Measurements from ENCODE around the gene MYH6. TPM values are rescaled to one million over a fixed set of nuclear protein-coding genes. Genes with fewer than 3 reads are reported as not detected.

MYH6 gene
- total RNA-seq, 1 donor from 2014 or later: not detected

DNA sequence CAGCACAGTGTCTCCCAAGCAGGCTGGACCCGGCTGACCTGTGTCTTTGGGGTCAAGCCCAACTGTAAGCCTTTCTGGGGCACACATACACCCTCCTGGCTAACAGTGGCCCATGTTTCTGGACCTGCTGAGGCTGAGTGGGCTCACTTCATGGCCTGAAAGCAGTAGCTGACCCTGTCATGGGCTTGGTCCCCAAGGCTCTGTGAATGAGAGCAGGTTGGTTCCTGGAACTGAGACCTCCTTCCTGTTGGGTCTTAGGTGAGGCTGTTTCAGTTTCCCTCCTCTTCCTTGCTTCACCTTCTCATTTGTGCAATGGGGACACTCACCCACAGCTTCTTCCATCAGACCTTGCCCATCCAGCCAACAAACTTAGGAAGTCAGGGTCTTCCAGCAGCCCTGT lies 36.2 kb downstream of the MYH6 start:
- H3K4me3 ChIP-seq: no peak overlapping the region
- H3K27me3 ChIP-seq: no peaks in the 10 kb centered on the region
- H3K36me3 ChIP-seq: no peaks in the 10 kb centered on the region
- no peak for TF ChIP-seq POLR2A (IDR thresholded peaks at IDR 0.05)
- TF ChIP-seq, protein P1, sequence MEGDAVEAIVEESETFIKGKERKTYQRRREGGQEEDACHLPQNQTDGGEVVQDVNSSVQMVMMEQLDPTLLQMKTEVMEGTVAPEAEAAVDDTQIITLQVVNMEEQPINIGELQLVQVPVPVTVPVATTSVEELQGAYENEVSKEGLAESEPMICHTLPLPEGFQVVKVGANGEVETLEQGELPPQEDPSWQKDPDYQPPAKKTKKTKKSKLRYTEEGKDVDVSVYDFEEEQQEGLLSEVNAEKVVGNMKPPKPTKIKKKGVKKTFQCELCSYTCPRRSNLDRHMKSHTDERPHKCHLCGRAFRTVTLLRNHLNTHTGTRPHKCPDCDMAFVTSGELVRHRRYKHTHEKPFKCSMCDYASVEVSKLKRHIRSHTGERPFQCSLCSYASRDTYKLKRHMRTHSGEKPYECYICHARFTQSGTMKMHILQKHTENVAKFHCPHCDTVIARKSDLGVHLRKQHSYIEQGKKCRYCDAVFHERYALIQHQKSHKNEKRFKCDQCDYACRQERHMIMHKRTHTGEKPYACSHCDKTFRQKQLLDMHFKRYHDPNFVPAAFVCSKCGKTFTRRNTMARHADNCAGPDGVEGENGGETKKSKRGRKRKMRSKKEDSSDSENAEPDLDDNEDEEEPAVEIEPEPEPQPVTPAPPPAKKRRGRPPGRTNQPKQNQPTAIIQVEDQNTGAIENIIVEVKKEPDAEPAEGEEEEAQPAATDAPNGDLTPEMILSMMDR (IDR thresholded peaks at IDR 0.05): no peak
- no peak for TF ChIP-seq POLR2AphosphoS5 (IDR thresholded peaks at IDR 0.05; ENCODE audit: insufficient read depth in 1 of 2, low read depth in 1 of 2)
- peaks cover 10% of the 10 kb centered on the region for H3K4me1 ChIP-seq
- H3K27ac ChIP-seq: no peak overlapping the region
- no peaks in the 10 kb centered on the region for H3K9me3 ChIP-seq
- intact Hi-C loops (cut with DNase I): no loop called here
- no peak for DNase-seq (ENCODE audit: extremely low spot score in 2 of 2)

DNA sequence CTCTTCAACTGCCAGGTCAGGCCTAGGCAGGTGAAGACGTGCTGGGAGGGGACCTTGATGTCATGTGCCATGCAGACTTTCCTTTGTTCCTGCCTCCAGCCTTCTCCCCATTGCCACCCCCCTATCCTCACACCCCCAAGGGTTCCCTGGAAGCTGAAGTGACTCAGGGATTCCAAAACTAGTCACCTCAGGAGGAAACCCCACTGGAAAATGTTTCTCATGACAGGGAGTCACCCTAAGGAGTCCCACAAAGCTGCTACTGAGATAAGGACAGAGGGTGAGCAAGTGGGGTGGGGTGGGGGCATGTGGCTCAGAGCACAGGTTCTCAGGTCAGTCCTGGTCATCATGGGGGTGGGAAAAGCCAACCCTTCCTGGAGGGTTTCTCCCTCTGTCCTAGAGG lies 37.9 kb downstream of the MYH6 start:
- Histone ChIP-seq H3K27me3 (no peaks in the 10 kb centered on the region), H3K36me3 (no peaks in the 10 kb centered on the region), H3K9me3 (no peaks in the 10 kb centered on the region), H3K4me1 (peaks cover 12% of the 10 kb centered on the region), H3K4me3 (no peak overlapping the region), H3K27ac (no peak overlapping the region)
- TF ChIP-seq, protein P1 (IDR thresholded peaks at IDR 0.05): no peak
- no peak for TF ChIP-seq POLR2AphosphoS5 (IDR thresholded peaks at IDR 0.05; ENCODE audit: insufficient read depth in 1 of 2, low read depth in 1 of 2)
- TF ChIP-seq POLR2A (IDR thresholded peaks at IDR 0.05): no peak
- no peak for DNase-seq (ENCODE audit: extremely low spot score in 2 of 2)
- intact Hi-C loops (cut with DNase I): no loop called here

GRCh38 chr14:23366426-23366921 lies 41.6 kb downstream of the MYH6 start:
- peaks cover 44% of the 10 kb centered on the region for H3K4me1 ChIP-seq
- TF ChIP-seq, protein P1 (IDR thresholded peaks at IDR 0.05): no peak
- TF ChIP-seq POLR2A (IDR thresholded peaks at IDR 0.05) (peak in 1 of 2 donors; percentile 46), POLR2AphosphoS5 (IDR thresholded peaks at IDR 0.05; ENCODE audit: insufficient read depth in 1 of 2, low read depth in 1 of 2) (peak in 1 of 2 donors; percentile 66)
- peak overlapping the region; percentile 97 for H3K27ac ChIP-seq
- no peaks in the 10 kb centered on the region for H3K36me3 ChIP-seq
- H3K4me3 ChIP-seq: peak overlapping the region; percentile 51 to 69
- intact Hi-C loops (cut with DNase I): no loop called here
- DNase-seq (ENCODE audit: extremely low spot score in 2 of 2): no peak
- no peaks in the 10 kb centered on the region for H3K27me3 ChIP-seq
- no peaks in the 10 kb centered on the region for H3K9me3 ChIP-seq

GRCh38 chr14:23365732-23366425 lies 42.2 kb downstream of the MYH6 start:
- Histone ChIP-seq H3K36me3 (no peaks in the 10 kb centered on the region), H3K27me3 (no peaks in the 10 kb centered on the region), H3K4me3 (peak overlapping the region; percentile 51 to 69), H3K9me3 (no peaks in the 10 kb centered on the region), H3K4me1 (peaks cover 50% of the 10 kb centered on the region), H3K27ac (peak overlapping the region; percentile 97)
- TF ChIP-seq, protein P1 (IDR thresholded peaks at IDR 0.05): no peak
- peak in 1 of 2 donors; percentile 88 for TF ChIP-seq POLR2A (IDR thresholded peaks at IDR 0.05)
- TF ChIP-seq POLR2AphosphoS5 (IDR thresholded peaks at IDR 0.05; ENCODE audit: insufficient read depth in 1 of 2, low read depth in 1 of 2): peak; percentile 19 to 90
- DNase-seq (ENCODE audit: extremely low spot score in 2 of 2): no peak
- intact Hi-C loops (cut with DNase I): no loop called here
